TTC549 (cell line): ENCODE data around the gene MRPL21.
"Not testable (repeated sequence)": the region's sequence is repeated elsewhere in the genome, so short reads cannot be mapped to it uniquely, and the experiment has no call there.

Experiments used
- FAIRE-seq: peaks from 2 replicates; lab custom pipeline; 2012; peaks lifted over from hg19 to GRCh38; lab: Jason Lieb, UNC

The MRPL21 gene

DNA sequence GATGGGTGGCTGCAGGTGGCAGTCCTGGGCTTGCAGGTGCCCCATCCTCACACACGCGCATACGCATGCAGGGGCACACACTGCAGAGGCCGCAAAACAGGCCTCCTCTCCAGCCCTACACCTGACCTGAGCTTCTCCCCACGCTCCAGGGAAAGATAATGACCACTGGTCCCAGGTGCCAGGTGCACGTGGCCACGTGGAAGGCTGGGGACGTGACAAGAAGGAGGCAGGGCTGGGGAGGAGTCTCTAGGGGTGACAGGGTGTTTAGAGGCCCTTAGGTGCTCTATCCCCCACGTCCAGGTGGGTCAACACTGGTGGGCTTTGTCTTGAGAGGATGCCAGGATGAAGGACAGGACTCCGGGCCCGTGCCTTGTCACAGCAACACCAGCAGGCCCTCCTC lies 38.4 kb downstream of the MRPL21 start:
- FAIRE-seq, result no peak

GRCh38 chr11:68863553-68864265 lies 39.9 kb downstream of the MRPL21 start:
- no peak for FAIRE-seq

GRCh38 chr11:68862421-68862820 lies 41.2 kb downstream of the MRPL21 start:
- FAIRE-seq, result no peak

GRCh38 chr11:68859123-68859522 lies 44.5 kb downstream of the MRPL21 start:
- no peak for FAIRE-seq

DNA sequence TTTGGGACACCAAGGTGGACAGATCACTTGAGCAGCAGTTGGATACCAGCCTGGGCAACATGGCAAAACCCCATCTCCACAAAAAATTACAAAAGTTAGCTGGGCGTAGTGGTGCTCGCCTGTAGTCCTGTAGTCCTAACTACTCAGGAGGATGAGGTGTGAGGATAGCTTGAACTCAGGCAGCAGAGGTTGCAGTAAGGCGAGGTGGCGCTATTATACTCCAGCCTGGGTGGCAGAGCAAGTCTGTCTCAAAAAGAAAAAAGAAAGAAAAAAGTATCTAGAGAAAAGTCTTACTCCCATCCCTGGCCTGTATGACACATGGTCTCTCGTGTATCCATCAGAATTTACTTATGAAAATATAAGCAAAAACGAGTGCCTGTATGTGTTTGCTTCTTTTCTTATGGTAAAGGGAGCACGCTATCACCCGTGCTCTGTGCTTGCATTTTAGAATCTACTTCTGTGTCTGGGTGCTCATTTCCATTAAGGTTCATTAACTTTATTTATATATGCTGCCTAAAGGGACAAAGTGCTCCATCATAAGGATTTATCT lies 46.5 kb downstream of the MRPL21 start:
- FAIRE-seq, result no peak

DNA sequence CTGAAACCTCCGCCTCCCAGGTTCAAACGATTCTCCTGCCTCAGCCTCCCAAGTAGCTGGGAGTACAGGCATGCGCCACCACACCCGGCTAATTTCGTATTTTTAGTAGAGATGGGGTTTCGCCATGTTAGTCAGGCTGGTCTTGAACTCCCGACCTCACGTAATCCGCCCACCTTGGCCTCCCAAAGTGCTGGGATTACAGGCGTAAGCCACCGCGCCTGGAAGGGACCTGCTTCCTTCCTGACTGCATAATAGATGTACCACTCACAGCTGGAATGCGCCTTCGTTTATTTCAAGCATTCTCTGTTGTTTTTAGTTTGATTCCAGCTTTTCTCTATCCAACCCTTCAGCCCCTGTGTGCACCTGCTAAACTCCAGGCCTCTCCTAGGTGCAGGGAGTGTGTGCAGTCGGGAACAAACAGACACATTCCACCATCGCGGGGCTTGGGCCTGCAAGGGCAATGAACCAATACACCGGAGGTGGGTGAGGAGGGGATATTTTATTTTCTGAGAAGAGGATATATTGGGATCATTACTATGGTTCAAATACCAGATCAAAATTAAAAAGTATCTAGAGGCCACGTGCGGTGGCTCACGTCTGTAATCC lies 47.1 kb downstream of the MRPL21 start:
- not testable (repeated sequence) for FAIRE-seq

GRCh38 chr11:68855205-68855981 lies 48.2 kb downstream of the MRPL21 start:
- FAIRE-seq, result no peak

GRCh38 chr11:68854273-68854958 lies 49.2 kb downstream of the MRPL21 start:
- FAIRE-seq, result no peak

DNA sequence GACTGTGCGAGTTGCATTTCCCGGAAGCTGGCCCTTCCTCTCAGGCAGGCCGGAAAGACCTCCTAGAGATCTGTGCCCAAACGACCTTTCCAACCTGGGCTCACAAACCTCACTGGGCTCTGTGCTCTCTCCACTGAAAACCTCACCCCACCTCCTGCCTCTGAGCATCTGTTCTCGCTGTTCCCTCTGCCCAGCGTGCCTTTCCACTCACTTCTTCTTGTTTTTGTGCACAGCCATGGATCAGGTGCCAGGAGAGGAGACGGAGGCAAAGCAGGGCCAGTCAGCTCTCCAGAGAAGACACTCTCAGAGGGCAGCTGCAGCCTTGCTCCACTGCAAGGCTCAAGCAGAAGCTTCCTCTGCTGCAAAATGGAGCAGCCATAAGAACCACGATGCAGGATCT lies 51.0 kb downstream of the MRPL21 start:
- FAIRE-seq, result no peak

DNA sequence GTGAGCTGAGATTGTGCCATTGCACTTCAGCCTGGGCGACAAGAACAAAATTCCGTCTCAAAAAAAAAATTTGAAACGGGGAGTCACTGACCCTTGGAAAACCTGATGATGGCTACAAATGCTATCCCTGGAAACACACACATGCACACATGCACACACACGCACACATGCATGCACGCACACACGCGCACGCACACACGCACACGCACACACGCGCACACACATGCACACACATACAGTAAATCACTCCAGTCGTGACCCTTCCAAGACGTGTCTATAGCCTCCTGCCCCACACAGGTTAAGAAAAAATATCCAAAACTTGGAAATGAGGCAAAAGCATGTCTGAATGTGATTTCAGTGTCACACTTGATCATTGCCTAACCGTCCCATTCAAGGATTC lies 55.2 kb downstream of the MRPL21 start:
- no peak for FAIRE-seq

GRCh38 chr11:68847395-68847794 lies 56.2 kb downstream of the MRPL21 start:
- FAIRE-seq, result no peak

- no peak for FAIRE-seq
These were observed 58.2 kb downstream of the MRPL21 start for GRCh38 chr11:68845351-68846002.

- FAIRE-seq, result no peak
These were observed 58.8 kb downstream of the MRPL21 start for GRCh38 chr11:68844801-68845200.

GRCh38 chr11:68844376-68844775 lies 59.3 kb downstream of the MRPL21 start:
- FAIRE-seq, result no peak

DNA sequence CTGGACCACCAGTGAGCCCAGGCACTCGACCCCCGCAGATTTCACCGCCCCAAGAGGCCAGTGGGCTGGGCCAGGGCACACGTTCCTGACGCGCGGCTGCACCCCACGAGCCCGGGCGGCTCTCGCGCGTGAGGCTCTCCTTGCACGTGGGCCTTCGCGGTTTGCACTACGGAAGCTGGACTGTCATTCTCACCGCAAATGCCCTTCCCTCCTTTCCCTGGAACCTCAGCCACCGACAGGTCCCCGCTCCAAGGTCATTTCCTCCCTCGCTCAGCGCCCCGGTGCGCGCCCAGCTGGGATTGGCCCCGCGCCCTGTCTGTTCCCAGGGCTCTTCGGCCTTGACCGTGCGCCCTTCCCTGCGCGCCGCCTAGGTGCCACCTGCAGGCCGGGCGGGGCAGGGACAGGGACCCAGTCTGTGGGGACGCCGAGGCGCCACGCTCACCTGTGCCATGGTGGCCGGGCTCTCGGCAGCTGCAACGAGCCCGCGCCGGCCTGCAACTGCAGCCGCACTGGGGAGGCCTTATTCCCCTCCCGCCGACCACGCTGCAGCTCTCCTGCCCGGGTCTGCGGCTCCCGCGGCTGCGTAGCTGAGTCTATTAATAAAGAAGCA lies 59.8 kb downstream of the MRPL21 start:
- no peak for FAIRE-seq

- FAIRE-seq, result no peak
These were observed 60.5 kb downstream of the MRPL21 start for GRCh38 chr11:68843052-68843561.

GRCh38 chr11:68842427-68843051 lies 61.1 kb downstream of the MRPL21 start:
- FAIRE-seq, result no peak

DNA sequence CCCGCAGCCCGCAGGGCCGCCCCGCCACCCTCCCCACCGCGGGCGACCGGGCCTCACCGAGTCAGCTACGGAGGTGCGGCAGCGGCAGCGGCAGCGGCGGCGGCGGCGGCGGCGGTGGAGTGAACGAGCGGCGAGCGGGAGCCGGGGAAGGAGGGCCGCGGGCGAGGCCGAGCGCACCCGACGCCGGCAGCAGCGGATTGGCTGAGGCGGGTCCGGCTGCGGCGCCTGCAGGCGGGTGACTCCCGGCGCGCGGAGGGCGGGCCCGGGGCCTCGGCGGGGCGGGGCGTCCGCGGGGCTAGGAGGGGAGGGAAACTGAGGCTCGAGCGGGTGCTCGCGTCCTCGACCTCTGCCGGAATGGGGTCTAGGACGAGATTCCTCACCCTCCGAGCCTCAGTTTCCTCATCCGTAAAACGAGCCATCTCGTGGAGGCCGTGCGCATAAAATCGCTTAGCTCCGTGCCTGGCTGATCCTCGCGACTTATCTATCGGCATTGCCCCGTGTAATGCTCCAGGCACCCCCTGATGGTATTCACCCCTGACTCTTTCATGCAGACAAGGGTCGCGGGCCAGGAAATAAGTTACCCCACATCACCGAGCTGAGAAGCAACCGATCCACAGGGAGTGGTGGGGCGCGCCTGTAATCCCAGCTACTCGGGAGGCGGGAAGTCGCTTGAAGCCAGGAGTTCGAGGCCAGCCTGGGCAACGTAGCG lies 61.8 kb downstream of the MRPL21 start, which contains the start of gene CPT1A:
Gene CPT1A (minus strand): TSS at position 199 of the 709 bp plus-strand sequence. CDS start 26,442 bp downstream, outside the sequence.
- no peak for FAIRE-seq
